Measurements from ENCODE around the gene SBNO2. TPM values are rescaled to one million over a fixed set of nuclear protein-coding genes. Genes with fewer than 3 reads are reported as not detected.

The SBNO2 gene
- total and polyA plus RNA-seq, 2 experiments from 2014 or later = 6.9 to 35.4 TPM

- TF ChIP-seq ZNF462 (CRISPR knock-in tag; IDR thresholded peaks at IDR 0.05) = no peak
- no peak for TF ChIP-seq EZH2 (IDR thresholded peaks at IDR 0.05; ENCODE audit: low read depth, unreplicated experiment)
- TF ChIP-seq ETS1 (IDR thresholded peaks at IDR 0.05) = no peak
- TF ChIP-seq JUNB (IDR thresholded peaks at IDR 0.05; ENCODE audit: unreplicated experiment) = no peak
- TF ChIP-seq NANOG (IDR thresholded peaks at IDR 0.05; ENCODE audit: borderline replicate concordance) = no peak
- no peak for TF ChIP-seq ZNF114 (CRISPR knock-in tag; IDR thresholded peaks at IDR 0.05)
- TF ChIP-seq CREB1 (CRISPR knock-in tag; IDR thresholded peaks at IDR 0.05; ENCODE audit: low read depth) = no peak
- no peak for TF ChIP-seq EZH2phosphoT487 (IDR thresholded peaks at IDR 0.05; ENCODE audit: unreplicated experiment)
- no peak for TF ChIP-seq POLR2AphosphoS5 (IDR thresholded peaks at IDR 0.05; ENCODE audit: low read depth)
- TF ChIP-seq CTCF (conservative IDR thresholded peaks at IDR 0.05; ENCODE audit: low read depth in 2 of 2) = no peak
- no peak for TF ChIP-seq ZNF331 (CRISPR knock-in tag; IDR thresholded peaks at IDR 0.05; ENCODE audit: low read depth)
Observed at GRCh38 chr19:1121395-1121794, 52.7 kb downstream of the SBNO2 start (continued).

Data from GM23338 (cell line).